Astrocyte of the hippocampus (primary cell): ENCODE results near the gene VTA1.
"Not testable (repeated sequence)": the region's sequence is repeated elsewhere in the genome, so short reads cannot be mapped to it uniquely, and the experiment has no call there.

ENCODE experiments used
- DNase-seq: peaks from one replicate; pipeline ENCODE4 v3.0.0; 2011; ENCODE audit warnings: low read depth, low spot score

VTA1 gene, protein sequence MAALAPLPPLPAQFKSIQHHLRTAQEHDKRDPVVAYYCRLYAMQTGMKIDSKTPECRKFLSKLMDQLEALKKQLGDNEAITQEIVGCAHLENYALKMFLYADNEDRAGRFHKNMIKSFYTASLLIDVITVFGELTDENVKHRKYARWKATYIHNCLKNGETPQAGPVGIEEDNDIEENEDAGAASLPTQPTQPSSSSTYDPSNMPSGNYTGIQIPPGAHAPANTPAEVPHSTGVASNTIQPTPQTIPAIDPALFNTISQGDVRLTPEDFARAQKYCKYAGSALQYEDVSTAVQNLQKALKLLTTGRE

DNA sequence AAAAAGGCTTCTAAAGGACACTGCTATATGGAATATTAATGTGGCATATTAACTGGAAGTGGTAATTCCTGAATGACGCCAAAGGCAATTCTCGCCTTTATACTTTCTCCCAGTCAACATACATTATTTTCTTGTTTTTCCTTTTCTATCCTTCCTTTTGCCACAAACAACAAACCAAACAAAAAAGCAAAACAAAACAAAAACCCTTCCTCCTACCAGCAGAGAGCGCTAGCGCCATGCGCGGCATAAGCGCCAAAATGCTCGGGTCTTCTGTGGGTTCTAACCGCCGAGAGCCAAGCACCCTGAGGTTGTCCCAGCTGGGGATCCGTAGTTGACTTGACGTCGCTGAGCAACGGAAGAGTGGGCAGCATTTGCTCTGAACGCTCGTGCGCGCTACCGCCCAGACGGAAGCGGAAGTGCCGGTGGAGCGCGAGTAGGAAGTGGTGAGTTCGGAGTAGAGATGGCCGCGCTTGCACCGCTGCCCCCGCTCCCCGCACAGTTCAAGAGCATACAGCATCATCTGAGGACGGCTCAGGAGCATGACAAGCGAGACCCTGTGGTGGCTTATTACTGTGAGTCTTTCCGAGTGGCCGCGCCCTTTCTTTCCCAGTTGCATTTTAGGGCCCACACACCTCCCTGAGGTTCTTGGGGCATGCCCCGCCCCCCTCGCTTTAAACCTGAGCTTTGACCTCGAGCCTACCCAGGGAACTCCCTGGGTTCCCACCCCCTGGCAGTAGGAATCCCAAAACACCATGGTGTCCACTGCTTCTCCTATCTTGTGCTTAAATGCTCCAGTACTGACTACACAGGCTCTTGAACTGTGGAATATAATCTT lies at the start of gene VTA1, which contains the start of gene NMBR:
Gene VTA1 (plus strand): TSS at position 436 of the 835 bp plus-strand sequence. CDS start 25 bp downstream, at position 461.
Gene NMBR (minus strand): TSS at position 295 of the 835 bp plus-strand sequence. CDS start 58,464 bp downstream, outside the sequence.
- DNase-seq: peak; percentile 99

DNA sequence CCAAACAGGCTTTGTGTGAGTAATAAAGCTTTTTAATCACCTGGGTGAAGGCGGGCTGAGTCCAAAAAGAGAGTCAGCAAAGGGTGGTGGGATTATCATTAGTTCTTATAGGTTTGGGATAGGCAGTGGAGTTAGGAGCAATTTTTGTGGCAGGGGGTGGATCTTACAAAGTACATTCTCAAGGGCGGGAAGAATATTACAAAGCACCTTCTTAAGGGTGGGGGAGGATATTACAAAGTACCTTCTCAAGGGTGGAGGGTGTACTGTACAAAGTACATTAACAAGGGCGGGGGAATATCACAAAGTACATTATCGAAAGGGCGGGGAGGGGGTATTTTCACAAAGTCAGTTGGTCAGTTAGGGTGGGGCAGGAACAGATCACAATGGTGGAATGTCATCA lies 42.2 kb upstream of the VTA1 start:
- not testable (repeated sequence) for DNase-seq

DNA sequence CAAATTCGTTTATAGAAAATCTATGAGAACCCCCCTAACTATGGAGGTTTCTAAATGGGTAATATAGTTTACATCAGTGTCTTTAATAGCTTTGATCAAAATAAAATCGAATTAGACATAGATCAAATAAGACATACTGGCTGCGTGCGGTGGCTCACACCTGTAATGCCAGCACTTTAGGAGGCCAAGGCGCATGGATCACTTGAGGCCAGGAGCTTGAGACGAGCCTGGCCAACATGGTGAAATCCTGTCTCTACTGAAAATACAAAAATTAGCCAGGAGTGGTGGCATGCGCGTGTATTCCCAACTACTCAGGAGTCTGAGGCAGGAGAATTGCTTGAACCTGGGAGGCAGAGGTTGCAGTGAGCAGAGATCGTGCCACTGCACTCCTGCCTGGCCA lies 36.2 kb upstream of the VTA1 start:
- not testable (repeated sequence) for DNase-seq

DNA sequence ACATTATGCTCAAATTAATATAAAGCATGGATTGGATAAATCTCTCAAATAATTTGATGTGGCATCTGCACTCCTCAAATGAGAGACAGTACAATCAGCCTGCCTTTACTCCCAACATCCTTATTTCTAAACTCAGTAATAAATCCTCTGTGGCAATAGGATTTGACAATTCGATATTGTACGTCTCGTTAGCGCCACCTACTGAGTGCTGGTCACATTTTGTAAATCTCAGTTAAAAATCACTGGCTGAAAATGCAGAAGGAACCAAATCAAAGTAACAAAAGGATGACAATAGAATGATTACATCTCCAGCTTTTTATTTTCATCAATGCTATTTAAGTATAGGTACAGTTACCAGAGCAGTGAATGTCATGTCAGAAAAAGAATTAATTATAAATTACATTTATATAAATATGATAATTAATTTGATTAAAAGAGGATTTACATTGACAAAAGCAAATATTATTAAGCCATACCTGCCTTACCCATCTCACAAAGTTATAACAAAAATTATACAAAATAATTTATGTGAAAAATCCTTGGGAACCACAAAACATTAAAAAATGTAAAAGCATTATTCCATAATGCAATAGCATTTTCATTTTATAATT lies 34.5 kb upstream of the VTA1 start:
- DNase-seq: peak; percentile 83

DNA sequence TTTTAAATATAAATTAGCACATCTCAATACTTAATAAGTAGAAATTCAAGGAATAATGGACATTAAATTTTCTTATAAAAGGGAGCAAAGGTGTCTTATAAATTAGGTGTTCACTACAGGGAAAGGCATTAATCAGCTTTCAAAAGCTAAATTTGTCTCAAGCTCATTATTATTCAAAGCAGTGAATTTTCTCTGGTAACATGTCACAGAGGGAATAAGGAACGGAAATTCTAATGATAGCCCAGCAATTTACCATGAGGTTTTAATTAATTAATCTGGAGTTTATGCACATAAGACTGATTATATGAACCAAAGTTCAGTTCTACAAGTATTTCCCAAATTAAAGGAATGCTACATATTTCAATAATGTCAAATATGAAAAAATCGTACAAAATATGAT lies 29.7 kb upstream of the VTA1 start:
- no peak for DNase-seq

DNA sequence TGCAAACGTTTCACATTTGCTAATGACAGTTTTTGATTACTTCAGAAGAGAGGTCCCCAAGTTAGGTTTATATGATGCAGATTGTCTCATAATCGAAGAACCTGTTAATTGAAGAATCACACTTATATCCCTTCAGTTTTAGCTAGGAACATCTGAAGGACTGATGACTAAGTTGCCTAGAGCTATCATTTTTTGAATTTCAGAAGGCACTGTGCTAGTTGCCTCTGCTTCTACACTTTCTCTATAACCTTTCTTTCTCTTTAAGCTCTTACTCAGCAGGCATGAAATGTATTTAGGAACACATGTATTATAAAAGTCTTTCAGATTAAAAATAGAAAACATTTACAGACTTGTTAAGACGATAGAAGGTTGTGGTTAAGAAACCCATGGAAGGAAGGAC lies 28.7 kb upstream of the VTA1 start:
- no peak for DNase-seq

DNA sequence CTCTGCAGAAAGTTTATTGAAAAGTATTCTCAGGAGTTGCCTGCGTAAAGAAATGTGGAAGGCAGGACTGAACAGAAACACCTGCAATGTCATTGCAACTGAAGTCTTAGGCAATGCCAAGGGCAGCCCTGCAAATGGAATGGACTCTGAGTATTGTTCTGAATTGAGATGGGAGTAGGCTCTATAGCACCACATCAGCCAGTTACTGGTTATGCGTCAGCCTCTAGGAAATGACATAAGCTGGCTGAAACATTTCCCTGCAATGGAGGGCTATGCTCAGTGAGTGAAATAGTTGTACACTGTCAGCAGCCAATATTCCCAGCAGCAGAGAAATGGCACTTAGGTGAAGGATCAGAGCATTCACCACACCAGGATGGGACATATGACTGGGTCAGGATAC lies 28.1 kb upstream of the VTA1 start:
- no peak for DNase-seq

DNA sequence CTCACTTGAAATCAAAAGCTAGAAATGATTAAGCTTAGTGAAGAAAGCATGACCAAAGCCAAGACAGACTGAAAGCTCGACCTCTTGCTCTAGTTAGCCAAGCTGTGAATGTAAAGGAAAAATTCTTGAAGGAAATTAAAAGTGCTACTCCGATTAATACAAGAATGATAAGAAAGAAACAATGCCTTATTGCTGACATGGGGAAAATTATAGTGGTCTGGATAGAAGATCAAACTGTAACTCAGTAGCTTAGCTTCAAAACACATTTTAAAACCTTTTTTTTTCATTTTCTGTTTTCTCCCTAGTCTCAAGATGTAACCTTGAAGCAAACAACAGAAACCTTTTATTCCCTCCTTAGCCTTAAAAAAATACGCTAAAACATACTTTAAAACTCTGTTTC lies 25.7 kb upstream of the VTA1 start:
- DNase-seq: no peak

DNA sequence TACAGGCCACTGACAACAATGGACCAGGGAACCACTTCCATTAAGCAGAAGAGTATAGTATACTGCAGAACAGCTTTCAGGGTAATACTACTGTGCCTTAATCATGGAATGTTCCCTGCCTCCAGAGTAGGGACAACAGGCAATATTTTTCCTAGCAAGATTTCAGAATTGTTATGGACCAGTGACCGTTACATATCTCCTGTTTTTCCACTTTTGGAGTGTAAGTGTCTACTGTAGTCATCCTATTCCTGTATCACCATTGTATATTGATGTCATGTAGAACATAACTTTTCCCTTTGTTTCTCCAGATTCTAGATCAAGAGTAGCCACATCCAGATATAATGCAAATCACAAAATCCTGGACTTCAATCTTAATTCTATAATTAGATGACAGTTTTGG lies 16.2 kb upstream of the VTA1 start:
- DNase-seq: no peak

DNA sequence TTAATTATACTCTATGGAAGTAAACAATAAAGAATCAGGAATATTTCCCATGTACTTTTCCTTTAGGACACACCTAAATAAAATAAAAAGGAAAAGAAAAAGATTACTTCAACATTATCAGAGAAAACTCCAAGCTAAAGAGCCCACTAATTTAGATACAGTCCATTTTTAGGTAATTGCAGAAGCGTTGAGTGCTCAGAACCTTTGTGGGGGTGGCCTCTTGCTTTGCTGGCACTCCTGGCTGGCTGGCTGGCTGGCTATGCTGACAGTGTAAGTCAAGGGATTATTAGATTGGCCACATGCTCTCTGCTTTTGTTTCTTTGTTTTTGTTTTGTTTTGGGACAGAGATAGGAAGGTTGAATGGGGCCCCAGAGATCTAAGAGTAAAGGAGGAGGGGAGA lies 14.4 kb upstream of the VTA1 start, which contains the start of gene GJE1:
Gene GJE1 (plus strand): TSS at position 301 of the 400 bp plus-strand sequence. CDS start 234 bp downstream, outside the sequence.
- no peak for DNase-seq

DNA sequence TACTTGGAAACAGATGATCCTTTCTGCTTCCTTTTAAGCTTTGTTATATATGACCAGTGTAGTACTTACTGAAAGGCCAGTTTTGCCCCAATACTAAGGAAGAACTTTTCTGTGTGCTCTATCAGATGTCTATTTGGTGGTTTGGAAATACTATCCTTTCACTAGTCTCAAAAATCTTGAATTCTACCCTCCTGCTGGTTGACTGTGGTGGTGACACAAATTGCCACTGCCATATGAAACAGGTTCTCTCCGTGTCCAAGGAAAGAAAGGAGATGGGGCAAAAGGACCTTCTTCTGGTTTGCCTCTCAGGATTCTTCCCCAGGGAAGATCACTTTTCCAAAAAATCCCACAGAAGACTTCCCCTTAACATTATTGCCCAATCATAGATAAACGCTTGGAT lies 8.2 kb upstream of the VTA1 start:
- no peak for DNase-seq

DNA sequence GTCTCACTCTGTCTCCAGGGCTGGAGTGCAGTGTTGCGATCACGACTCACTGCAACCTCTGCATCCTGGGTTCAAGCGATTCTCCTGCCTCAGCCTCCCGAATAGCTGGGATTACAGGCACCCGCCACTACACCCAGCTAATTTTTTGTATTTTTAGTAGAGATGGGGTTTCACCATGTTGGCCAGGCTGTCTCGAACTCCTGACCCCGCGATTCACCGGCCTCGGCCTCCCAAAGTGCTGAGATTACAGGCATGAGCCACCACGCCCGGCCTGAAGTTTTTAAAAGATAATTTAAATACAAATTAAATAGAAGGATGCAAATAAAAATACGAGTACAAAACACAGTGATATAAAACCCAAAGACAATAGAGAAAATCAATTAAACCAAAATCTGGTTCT lies 5.5 kb upstream of the VTA1 start:
- not testable (repeated sequence) for DNase-seq

DNA sequence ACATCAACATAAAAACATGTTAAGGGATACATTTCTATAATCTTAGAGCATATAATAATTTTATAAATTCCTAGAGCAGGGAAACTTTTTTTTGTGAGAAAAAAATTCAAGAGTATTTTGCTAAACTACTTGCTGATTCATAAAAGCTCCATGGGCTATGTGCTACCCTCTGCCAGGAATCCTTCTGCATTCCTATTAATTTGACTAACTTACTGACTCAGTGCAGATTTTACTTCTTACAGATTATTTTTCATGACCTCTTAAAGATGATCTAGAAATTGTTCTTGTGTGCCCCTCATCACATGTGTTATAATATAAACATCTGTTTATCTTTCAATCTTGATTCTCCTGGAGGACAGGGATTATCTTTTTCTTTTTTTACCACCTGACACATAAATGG lies 5.7 kb downstream of the VTA1 start:
- DNase-seq: peak; percentile 56

DNA sequence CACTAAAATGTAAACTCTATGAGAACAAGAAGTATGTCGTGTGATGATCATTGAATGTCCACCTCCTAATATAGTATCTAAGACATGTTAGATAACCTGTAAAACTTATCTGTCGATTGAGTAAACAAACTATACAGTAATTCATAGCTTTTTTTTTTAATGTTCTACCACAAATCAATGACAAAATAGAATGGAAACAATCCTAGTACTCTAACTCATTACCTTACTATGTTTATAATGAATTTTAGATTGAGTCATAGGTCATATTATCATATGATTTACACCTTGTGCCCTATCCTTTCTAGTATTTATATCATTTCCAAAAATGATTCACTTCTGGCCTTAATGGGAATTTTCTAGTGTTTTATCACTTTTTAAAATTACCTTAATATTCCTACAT lies 6.1 kb downstream of the VTA1 start:
- DNase-seq: no peak

DNA sequence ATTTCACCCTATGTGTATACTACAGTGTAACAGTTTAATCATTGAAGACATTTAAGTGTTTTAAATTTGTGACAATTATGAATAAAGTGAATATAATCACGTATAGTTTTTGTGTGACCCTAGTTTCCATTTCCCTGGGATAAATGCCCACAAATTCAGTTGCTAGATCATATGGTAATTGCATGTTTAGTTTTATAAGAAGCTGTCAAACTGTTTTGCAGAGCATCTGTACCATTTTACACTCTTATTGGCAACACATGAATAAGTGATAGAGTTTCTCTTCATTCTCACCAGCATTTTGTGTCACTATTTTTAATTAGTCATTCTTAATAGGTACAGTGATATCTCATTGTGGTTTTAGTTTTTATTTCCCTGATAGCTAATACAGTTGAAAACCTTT lies 7.3 kb downstream of the VTA1 start:
- no peak for DNase-seq

DNA sequence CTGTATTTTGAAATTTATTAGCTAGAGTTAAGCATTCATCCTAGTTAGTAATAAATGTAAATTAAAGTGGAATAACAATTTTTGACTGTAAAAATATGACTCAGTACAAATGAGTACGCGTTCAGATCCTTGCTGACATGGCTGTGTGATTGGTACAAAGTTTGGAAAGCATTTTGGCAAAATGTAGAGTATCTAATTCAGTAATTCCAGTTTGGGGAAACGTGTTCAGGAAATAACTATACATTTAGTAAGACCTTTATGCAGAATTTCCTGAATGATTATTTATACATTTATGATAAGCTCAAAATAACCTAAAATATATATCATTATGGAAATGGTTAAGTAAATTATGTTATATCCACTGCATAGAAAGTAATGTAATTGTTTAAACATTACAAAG lies 8.0 kb downstream of the VTA1 start:
- DNase-seq: no peak

DNA sequence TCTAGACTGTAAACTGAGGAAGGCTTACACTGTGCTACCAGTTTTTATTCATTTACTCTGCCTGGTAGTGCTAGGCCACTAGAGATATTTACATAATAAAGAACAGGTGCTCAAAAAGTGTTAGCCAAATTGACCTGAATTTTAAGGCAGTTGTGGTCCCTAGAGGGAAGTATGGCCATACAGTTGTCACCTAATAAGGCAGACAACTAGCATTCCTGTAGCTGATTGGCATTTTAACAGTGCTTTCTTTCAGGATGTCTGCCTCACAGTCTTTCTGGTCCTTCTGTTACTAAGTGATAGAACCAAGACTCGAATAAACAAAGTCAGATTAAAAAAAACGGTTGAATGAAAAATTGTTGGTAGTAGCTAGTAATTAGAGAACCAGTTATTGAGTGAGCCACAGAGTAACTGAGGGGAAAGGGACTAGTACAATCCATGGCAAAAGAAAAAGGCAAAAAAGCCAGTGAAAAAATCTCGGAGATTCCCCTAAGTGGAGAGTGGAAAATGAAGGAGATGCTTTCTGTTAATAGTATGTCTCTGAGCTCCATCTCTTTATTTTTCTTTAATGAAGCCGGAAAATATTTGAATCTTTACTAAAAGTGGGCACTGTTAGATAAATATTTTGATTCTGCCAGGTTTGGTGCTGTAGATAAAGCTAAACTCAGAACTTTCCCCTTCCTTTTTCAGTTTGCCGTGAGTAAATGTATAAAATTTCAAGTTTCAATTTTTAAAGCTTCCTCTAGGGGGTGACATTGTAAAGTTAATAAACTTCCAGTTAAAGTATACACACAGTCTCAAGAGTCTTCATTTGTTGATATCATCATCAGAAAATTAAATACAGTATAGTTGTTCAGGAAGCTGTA lies 9.1 kb downstream of the VTA1 start:
- DNase-seq: peak; percentile 40

DNA sequence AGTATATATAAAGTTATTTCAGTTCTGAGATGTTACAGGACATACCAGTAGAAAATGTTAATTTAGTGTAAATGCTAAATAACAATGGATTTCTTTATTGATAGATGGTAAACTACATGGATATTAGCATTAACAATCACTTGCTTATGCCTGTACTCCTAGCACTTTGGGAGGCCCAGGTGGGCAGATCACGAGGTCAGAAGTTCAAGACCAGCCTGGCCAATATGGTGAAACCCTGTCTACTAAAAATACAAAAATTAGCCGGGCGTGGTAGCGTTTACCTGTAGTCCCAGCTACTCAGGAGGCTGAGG lies 9.7 kb downstream of the VTA1 start:
- not testable (repeated sequence) for DNase-seq

DNA sequence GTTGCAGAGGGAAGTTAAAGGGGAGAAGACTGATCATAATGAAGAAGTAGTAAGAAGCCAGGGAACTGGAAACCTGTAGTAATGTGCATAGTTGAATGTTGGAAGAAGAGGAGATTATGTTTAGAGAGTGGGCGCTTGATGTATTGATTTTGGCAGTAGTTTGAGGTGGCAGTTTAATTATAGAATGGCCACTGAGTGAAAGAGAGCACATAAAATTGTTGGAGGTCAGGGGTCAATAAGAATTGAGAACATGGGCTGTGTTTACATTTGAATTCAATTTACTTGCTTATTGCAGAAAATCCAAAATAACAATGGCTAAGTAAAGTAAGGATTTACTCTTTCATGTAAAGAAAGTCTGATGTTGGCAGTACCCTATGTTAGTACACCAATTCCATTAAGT lies 15.7 kb downstream of the VTA1 start:
- no peak for DNase-seq

DNA sequence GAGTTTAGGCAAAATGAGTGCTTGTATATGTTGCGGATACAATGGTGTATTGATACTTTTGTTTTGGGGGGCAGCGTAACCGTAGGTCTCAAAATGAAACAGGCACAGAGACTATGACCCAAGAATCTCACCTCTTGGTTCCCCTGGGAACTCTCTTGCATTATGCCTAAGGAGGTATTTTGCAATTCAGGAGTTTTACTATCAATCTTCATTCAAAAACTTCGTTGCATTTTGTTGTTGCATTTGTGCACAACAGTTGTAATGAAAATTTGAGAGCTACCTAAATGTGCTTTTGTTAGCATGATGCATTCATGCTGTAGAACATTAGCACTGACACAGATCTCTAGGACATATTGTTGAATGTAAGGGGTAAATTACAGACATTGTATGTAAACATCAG lies 18.2 kb downstream of the VTA1 start:
- DNase-seq: no peak

DNA sequence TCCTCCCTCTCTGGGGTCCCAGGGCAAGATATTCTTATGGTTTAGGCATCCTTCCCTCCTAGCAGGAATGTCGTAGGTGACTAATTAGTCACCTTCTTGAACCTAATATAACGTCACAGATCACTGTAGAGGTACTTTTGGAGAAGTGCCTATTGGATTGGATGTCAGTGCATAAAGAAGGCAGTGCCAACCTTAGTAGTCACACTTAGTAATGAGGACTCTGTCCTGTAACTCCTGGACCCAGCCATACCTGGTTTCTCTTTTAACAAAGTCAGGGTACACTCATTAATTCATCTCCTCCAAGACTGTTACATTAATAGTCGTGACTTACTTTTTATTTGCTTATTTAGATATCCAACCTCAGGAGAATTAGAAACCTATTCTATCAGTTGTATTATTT lies 20.0 kb downstream of the VTA1 start:
- DNase-seq: no peak

DNA sequence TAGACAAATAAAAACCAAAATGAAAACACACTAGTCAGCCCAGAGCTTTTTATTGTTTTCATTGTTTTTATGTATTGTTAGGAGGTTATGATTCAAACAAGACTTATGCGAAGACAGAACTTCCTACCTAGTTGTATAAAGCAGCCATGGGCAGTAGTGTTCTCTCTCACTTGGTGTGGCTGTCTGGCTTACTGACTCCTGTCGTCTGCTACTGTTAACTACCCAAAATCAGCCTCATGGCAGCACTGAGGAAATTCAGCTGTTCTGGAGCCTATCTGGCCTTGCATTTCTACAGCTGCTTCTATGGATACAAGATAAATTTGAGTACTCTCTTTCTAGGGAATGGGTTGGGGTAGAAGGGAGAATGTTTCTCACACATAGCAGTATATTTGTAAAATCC lies 20.4 kb downstream of the VTA1 start:
- no peak for DNase-seq
